Measurements from ENCODE around the gene P2RY8. TPM values are rescaled to one million over a fixed set of nuclear protein-coding genes. Genes with fewer than 3 reads are reported as not detected.

The P2RY8 gene
- total and polyA plus RNA-seq, 8 donors, result 0.35 to 1.4 (median 0.51) TPM

- no peak for DNase-seq
- Histone ChIP-seq H3K4me3 (no peak overlapping the region), H3K27me3 (peaks cover 0 to 6% (median 0%) of the 10 kb centered on the region in 4 donors), H3K4me1 (no peaks in the 10 kb centered on the region), H3K27ac (no peak overlapping the region), H3K36me3 (no peaks in the 10 kb centered on the region), H3K9me3 (no peaks in the 10 kb centered on the region)
- no peak for TF ChIP-seq CTCF (IDR thresholded peaks at IDR 0.05)
- intact Hi-C loops (cut with DNase I), result loop anchor here in 1 of 3 donors (10.0 kb wide), 1 partner anchor 111 kb away; no protein-coding TSS in a partner anchor
- ATAC-seq, result no peak
- no peak for FAIRE-seq
- WGBS, 2 donors, result 44 to 61% methylated on average over 5 of the region's 5 CpGs
These were observed 73.4 kb downstream of the P2RY8 start for GRCh38 chrX:1463581-1463980.

- peaks cover 0 to 6% (median 0%) of the 10 kb centered on the region in 4 donors for H3K27me3 ChIP-seq
- DNase-seq, result peak in 1 of 6 donors; percentile 10
- no peak for FAIRE-seq
- H3K4me1 ChIP-seq, result no peaks in the 10 kb centered on the region
- TF ChIP-seq CTCF (IDR thresholded peaks at IDR 0.05), result no peak
- intact Hi-C loops (cut with DNase I), result loop anchor here in 1 of 3 donors (10.0 kb wide), 1 partner anchor 112 kb away; no protein-coding TSS in a partner anchor
- no peaks in the 10 kb centered on the region for H3K9me3 ChIP-seq
- no peak overlapping the region for H3K27ac ChIP-seq
- WGBS, 2 donors, result 60 to 65% methylated on average over 19 of the region's 19 CpGs
- ATAC-seq, result peak in 3 of 4 donors; percentile 17 to 41 (median 27)
- no peak overlapping the region for H3K4me3 ChIP-seq
- H3K36me3 ChIP-seq, result no peaks in the 10 kb centered on the region
These were observed 74.3 kb downstream of the P2RY8 start for GRCh38 chrX:1462596-1463251.

- Histone ChIP-seq H3K27me3 (no peaks in the 10 kb centered on the region), H3K9me3 (no peaks in the 10 kb centered on the region), H3K4me1 (no peaks in the 10 kb centered on the region), H3K36me3 (no peaks in the 10 kb centered on the region), H3K27ac (no peak overlapping the region), H3K4me3 (no peak overlapping the region)
- FAIRE-seq, result peak; percentile 94
- intact Hi-C loops (cut with DNase I), result loop anchor here in 1 of 3 donors (10.0 kb wide), 1 partner anchor 113 kb away; no protein-coding TSS in a partner anchor
- no peak for DNase-seq
- TF ChIP-seq CTCF (IDR thresholded peaks at IDR 0.05), result no peak
- no peak for ATAC-seq
These were observed 74.9 kb downstream of the P2RY8 start for GRCh38 chrX:1462110-1462509.

GRCh38 chrX:1455948-1456280 lies 81.1 kb downstream of the P2RY8 start:
- no peak for TF ChIP-seq CTCF (IDR thresholded peaks at IDR 0.05)
- H3K27me3 ChIP-seq, result no peaks in the 10 kb centered on the region
- FAIRE-seq (no peak), DNase-seq (peak in 1 of 6 donors; percentile 4), ATAC-seq (no peak)
- no peak overlapping the region for H3K27ac ChIP-seq
- intact Hi-C loops (cut with DNase I), result loop anchor here in 1 of 3 donors (5.0 kb wide), 1 partner anchor 1136 kb away; no protein-coding TSS in a partner anchor
- 47 to 52% methylated on average over 3 of the region's 3 CpGs for WGBS, 2 donors
- H3K9me3 ChIP-seq, result no peaks in the 10 kb centered on the region
- H3K36me3 ChIP-seq, result no peaks in the 10 kb centered on the region
- H3K4me3 ChIP-seq, result no peak overlapping the region
- H3K4me1 ChIP-seq, result peaks cover 0 to 8% (median 4%) of the 10 kb centered on the region in 3 donors
